RWPE2 (cell line): ENCODE results near the gene MAPK8IP3.

Experiments
- ATAC-seq: fragments of 200-7000 bp; cut with Tn5 transposase; 3 replicates; pipeline ENCODE4 v1.9.1; 2021; ENCODE audit warnings: low read depth
- DNase-seq: peaks from one replicate; pipeline ENCODE4 v3.0.0-alpha.2; 2020; ENCODE audit warnings: low spot score
- H3K27ac ChIP-seq: fragments of 450-650 bp; 2 replicates; pipeline ENCODE4 v1.5.1; 2017; ENCODE audit warnings: mild to moderate bottlenecking; ENCODE audit not compliant: poor library complexity, severe bottlenecking
- H3K27me3 ChIP-seq: fragments of 250-450 bp; sonication (Bioruptor Pico); 2 replicates; pipeline ENCODE4 v1.5.1; 2021; ENCODE audit warnings: mild to moderate bottlenecking, moderate library complexity; ENCODE audit not compliant: insufficient read depth, poor library complexity, severe bottlenecking
- H3K36me3 ChIP-seq: fragments of 250-450 bp; sonication (Bioruptor Pico); 2 replicates; pipeline ENCODE4 v1.5.1; 2020; ENCODE audit warnings: low read depth, mild to moderate bottlenecking, moderate library complexity
- H3K4me1 ChIP-seq: fragments of 250-450 bp; sonication (Bioruptor Pico); 2 replicates; pipeline ENCODE4 v1.5.1; 2021; ENCODE audit warnings: mild to moderate bottlenecking, moderate library complexity; ENCODE audit not compliant: insufficient read depth, poor library complexity, severe bottlenecking
- H3K4me3 ChIP-seq: fragments of 250-450 bp; sonication (Bioruptor Pico); 2 replicates; pipeline ENCODE4 v1.5.1; 2021; ENCODE audit warnings: mild to moderate bottlenecking, moderate library complexity; ENCODE audit not compliant: severe bottlenecking
- H3K9me3 ChIP-seq: fragments of 250-450 bp; sonication (Bioruptor Pico); 2 replicates; pipeline ENCODE4 v1.5.1; 2021; ENCODE audit warnings: mild to moderate bottlenecking, moderate library complexity; ENCODE audit not compliant: severe bottlenecking
- TF ChIP-seq, protein P1 (sequence below): fragments of 450-650 bp; IDR thresholded peaks from one replicate; pipeline ENCODE4 v1.5.1; 2017; ENCODE audit warnings: mild to moderate bottlenecking, moderate library complexity; ENCODE audit not compliant: poor library complexity, severe bottlenecking

MAPK8IP3 gene

GRCh38 chr16:1667916-1668315 is 38.1 kb upstream of the MAPK8IP3 start:
- H3K9me3 ChIP-seq: no peaks in the 10 kb centered on the region
- ATAC-seq (no peak), DNase-seq (no peak)
- H3K36me3 ChIP-seq: peaks cover 85% of the 10 kb centered on the region
- no peaks in the 10 kb centered on the region for H3K27me3 ChIP-seq
- no peaks in the 10 kb centered on the region for H3K4me1 ChIP-seq
- H3K4me3 ChIP-seq: no peak overlapping the region
- no peak overlapping the region for H3K27ac ChIP-seq
- TF ChIP-seq, protein P1, sequence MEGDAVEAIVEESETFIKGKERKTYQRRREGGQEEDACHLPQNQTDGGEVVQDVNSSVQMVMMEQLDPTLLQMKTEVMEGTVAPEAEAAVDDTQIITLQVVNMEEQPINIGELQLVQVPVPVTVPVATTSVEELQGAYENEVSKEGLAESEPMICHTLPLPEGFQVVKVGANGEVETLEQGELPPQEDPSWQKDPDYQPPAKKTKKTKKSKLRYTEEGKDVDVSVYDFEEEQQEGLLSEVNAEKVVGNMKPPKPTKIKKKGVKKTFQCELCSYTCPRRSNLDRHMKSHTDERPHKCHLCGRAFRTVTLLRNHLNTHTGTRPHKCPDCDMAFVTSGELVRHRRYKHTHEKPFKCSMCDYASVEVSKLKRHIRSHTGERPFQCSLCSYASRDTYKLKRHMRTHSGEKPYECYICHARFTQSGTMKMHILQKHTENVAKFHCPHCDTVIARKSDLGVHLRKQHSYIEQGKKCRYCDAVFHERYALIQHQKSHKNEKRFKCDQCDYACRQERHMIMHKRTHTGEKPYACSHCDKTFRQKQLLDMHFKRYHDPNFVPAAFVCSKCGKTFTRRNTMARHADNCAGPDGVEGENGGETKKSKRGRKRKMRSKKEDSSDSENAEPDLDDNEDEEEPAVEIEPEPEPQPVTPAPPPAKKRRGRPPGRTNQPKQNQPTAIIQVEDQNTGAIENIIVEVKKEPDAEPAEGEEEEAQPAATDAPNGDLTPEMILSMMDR: no peak

DNA sequence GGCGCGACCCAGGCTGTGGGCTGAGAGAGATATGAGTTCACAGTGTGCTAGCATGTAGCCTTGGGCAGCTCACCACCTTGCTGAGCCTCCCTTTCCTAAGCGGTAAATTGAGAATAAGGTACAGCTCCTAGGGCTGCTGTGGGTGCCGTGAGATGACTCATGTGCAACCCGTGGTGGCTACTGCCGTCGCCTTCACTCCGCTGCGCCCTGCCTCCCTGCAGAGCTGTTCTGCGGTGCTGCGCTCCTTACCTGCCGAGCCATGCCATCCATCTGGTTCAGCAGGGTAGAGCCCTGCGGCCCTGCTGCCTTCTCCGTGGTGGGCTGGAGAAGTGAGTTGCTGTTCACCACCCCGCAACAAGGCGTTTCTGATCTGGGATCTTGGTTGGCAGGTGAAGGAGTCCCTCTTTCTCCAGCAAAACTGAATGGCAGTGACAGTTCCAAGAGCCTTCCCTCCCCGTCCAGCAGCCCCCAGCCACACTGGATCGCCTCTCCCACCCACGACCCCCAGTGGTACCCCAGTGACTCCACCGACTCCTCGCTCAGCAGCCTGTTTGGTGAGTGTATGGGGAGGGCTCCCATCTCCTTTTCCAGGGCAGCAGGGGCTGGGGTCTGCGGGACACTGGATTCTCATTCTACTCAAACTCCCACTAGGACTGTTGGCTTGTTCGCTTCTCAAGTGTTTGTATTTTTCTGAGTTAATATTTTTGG is 37.2 kb upstream of the MAPK8IP3 start:
- TF ChIP-seq, protein P1: no peak
- no peak for DNase-seq
- Histone ChIP-seq H3K27me3 (no peaks in the 10 kb centered on the region), H3K9me3 (no peaks in the 10 kb centered on the region), H3K27ac (no peak overlapping the region), H3K4me1 (no peaks in the 10 kb centered on the region), H3K36me3 (peaks cover 80% of the 10 kb centered on the region), H3K4me3 (no peak overlapping the region)
- ATAC-seq: no peak

DNA sequence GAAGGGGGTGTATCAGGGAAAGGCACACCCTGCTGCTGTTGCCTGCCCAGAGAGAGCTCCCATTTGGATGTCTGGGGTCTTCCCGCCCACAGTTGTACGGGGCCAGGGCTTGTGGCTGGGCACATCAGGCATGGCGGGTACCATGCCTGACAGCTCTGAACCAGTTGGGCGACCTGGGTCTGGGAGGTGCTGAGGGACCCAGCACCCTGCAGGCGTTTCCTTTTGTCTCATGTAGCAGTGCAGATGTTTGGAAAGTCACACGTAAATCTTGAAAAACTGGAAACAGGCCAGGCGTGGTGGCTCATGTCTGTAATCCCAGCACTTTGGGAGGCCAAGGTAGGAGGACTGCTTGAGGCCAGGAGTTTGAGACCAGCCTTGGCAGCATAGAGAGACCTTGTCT is 36.3 kb upstream of the MAPK8IP3 start:
- peaks cover 83% of the 10 kb centered on the region for H3K36me3 ChIP-seq
- no peak overlapping the region for H3K27ac ChIP-seq
- TF ChIP-seq, protein P1: no peak

GRCh38 chr16:1670371-1670770 is 35.6 kb upstream of the MAPK8IP3 start:
- Histone ChIP-seq H3K4me1 (peaks cover 9% of the 10 kb centered on the region), H3K27me3 (no peaks in the 10 kb centered on the region), H3K36me3 (peaks cover 87% of the 10 kb centered on the region), H3K9me3 (no peaks in the 10 kb centered on the region), H3K4me3 (no peak overlapping the region), H3K27ac (no peak overlapping the region)
- ATAC-seq (no peak), DNase-seq (no peak)
- TF ChIP-seq, protein P1: no peak

More for the DNA sequence above, 36.3 kb upstream of the MAPK8IP3 start:
- DNase-seq (no peak), ATAC-seq (no peak)
- Histone ChIP-seq H3K4me3 (no peak overlapping the region), H3K4me1 (peaks cover 2% of the 10 kb centered on the region), H3K27me3 (no peaks in the 10 kb centered on the region), H3K9me3 (no peaks in the 10 kb centered on the region)

DNA sequence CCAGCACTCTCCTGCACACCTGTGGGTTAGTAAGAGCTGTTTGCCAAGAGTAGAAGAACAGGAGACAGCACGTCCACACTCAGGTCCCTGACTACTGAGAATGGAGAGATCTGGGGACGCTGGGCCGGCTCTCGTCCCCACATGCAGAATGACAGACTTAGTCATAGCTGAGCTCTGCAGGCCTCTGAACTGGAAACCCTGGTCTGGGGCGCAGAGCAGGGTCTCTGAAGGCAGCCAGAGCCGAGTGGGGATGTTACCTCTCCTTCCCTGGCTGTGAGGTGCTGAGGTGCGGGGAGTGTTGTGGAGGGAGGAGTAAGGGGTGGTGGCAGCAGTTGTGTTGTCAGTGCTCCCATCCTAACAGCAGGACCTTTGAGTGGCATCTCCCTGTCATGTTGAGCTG is 35.1 kb upstream of the MAPK8IP3 start:
- Histone ChIP-seq H3K9me3 (no peaks in the 10 kb centered on the region), H3K4me1 (peaks cover 10% of the 10 kb centered on the region), H3K36me3 (peaks cover 87% of the 10 kb centered on the region), H3K27me3 (no peaks in the 10 kb centered on the region), H3K4me3 (no peak overlapping the region), H3K27ac (no peak overlapping the region)
- ATAC-seq (no peak), DNase-seq (no peak)
- TF ChIP-seq, protein P1: no peak
